Measurements from ENCODE around the gene SFN.
"Not testable (repeated sequence)": the region's sequence is repeated elsewhere in the genome, so short reads cannot be mapped to it uniquely, and the experiment has no call there.

GRCh38 chr1:26837665-26838064, 25.3 kb upstream of the SFN start:
- TF ChIP-seq EP300, CTCF, POLR2A (IDR thresholded peaks at IDR 0.05): not testable (repeated sequence)
